GM19468 (cell line): ENCODE results near the gene BRS3.

Source experiments
- ATAC-seq: cut with Tn5 transposase; IDR thresholded peaks from one replicate; pipeline ENCODE4 v1.9.1; 2021; ENCODE audit warnings: mild to moderate bottlenecking, moderate library complexity, moderate number of reproducible peaks; ENCODE audit not compliant: unreplicated experiment; ENCODE audit errors: extremely low read depth

BRS3 gene

GRCh38 chrX:136493011-136493410 lies 5.3 kb downstream of the BRS3 start:
- no peak for ATAC-seq

GRCh38 chrX:136495043-136495442 lies 7.3 kb downstream of the BRS3 start:
- ATAC-seq = no peak

GRCh38 chrX:136496186-136496763 lies 8.5 kb downstream of the BRS3 start:
- no peak for ATAC-seq

GRCh38 chrX:136496764-136497555 lies 9.2 kb downstream of the BRS3 start:
- ATAC-seq = peak; percentile 66

GRCh38 chrX:136497556-136498052 lies 9.9 kb downstream of the BRS3 start, which contains the start of gene HTATSF1:
Gene HTATSF1, plus strand, starts transcription at chrX:136497592. Its CDS starts 93 bp downstream, at chrX:136497685.
- ATAC-seq = no peak

GRCh38 chrX:136519069-136519468 lies 31.3 kb downstream of the BRS3 start:
- no peak for ATAC-seq

GRCh38 chrX:136523770-136524169 lies 36.0 kb downstream of the BRS3 start:
- ATAC-seq = no peak

GRCh38 chrX:136525738-136526606 lies 38.2 kb downstream of the BRS3 start:
- no peak for ATAC-seq

GRCh38 chrX:136528645-136529315 lies 41.0 kb downstream of the BRS3 start:
- no peak for ATAC-seq

- no peak for ATAC-seq
Measured at GRCh38 chrX:136529795-136530194, 42.0 kb downstream of the BRS3 start.

- no peak for ATAC-seq
Measured at GRCh38 chrX:136531951-136532350, 44.2 kb downstream of the BRS3 start, which contains the start of gene VGLL1. Gene VGLL1, plus strand, starts transcription at chrX:136532215. Its CDS starts 3,806 bp downstream, at chrX:136536021.

GRCh38 chrX:136534131-136534530 lies 46.4 kb downstream of the BRS3 start:
- ATAC-seq = no peak

GRCh38 chrX:136538811-136539210 lies 51.1 kb downstream of the BRS3 start:
- ATAC-seq = no peak

- ATAC-seq = no peak
Measured at GRCh38 chrX:136540226-136540625, 52.5 kb downstream of the BRS3 start.

- ATAC-seq = no peak
Measured at GRCh38 chrX:136541294-136541693, 53.5 kb downstream of the BRS3 start.

GRCh38 chrX:136542281-136542680 lies 54.5 kb downstream of the BRS3 start:
- ATAC-seq = no peak
